ENCODE data around the gene RBMS2. TPM values are rescaled to one million over a fixed set of nuclear protein-coding genes. Genes with fewer than 3 reads are reported as not detected.

The RBMS2 gene
- total and polyA plus RNA-seq, 9 of the 15 experiments (the other 6 are each of a cell fraction or from before 2014, with no cell fraction given): 0.08 to 10.5 (median 0.31) TPM

DNA sequence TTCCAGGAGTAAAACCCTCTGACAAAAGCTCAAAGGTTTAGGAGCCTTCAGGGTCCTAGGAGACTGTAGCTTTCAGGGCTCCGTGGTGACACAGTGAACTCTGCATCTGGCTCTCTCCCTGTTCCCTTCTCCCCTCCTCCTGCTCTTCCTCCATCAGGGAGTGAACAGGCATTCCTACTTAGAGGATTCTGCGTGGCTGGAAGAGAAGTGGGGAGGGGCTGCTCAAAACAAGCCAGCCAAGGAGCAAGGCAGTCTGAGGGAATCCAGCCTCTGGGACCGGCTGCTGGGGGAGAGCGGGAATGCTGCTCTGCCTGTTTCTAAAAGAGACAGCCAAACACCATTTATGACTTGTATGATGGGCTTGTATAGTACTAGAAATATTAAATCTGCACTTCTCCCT, 49.5 kb downstream of the RBMS2 start (continued):
- no peak for TF ChIP-seq ETV5 (CRISPR knock-in tag; IDR thresholded peaks at IDR 0.05; ENCODE audit: low read depth)

GRCh38 chr12:56572288-56572687, 50.7 kb downstream of the RBMS2 start:
- FAIRE-seq: no peak
- WGBS (ENCODE audit: insufficient coverage, low coverage, missing lambda C conversion rate): 0% methylated on average over 1 of the region's 1 CpG
- Histone ChIP-seq H3K9ac (ENCODE audit: insufficient read depth in 1 of 2, low read depth in 2 of 2, low read length in 2 of 2) (no peak overlapping the region), H3K4me2 (ENCODE audit: insufficient read depth, low read length) (no peak overlapping the region), H3K9me3 (replicated peaks; ENCODE audit: control insufficient read depth, insufficient read depth, low read depth, low read length) (no peaks in the 10 kb centered on the region), H3K27me3 (ENCODE audit: control insufficient read depth in 2 of 2, insufficient read depth in 2 of 2, low read length in 2 of 2) (peaks cover 12 to 21% of the 10 kb centered on the region in 2 experiments; a peak in 4 of 5 replicates), H3K36me3 (ENCODE audit: control insufficient read depth, insufficient read depth, low read length) (no peaks in the 10 kb centered on the region), H3K4me3 (no peak overlapping the region), H4K20me1 (replicated peaks; ENCODE audit: control insufficient read depth, insufficient read depth, low read length) (no peaks in the 10 kb centered on the region), H3K4me1 (replicated peaks in 1 of 2; ENCODE audit: control insufficient read depth in 2 of 2, insufficient read depth in 2 of 2, low read length in 2 of 2) (no peaks in the 10 kb centered on the region; a peak in 2 of 5 replicates), H3K27ac (ENCODE audit: extremely low read depth, low read depth, low read length) (no peak overlapping the region), H2AFZ (ENCODE audit: low read depth, low read length) (no peak overlapping the region), H3K9me1 (ENCODE audit: control insufficient read depth, insufficient read depth, low read length) (no peaks in the 10 kb centered on the region), H3K79me2 (ENCODE audit: control insufficient read depth, insufficient read depth, low read length) (no peaks in the 10 kb centered on the region)
- BruUV-seq (replicated peaks): no TSS peak
- in situ Hi-C loops (cut with MboI) (no loop called here), intact Hi-C loops (cut with micrococcal nuclease) (no loop called here)
- CTCF ChIA-PET (ENCODE audit: low intra/inter-chr PET ratio): interaction anchor here (0.6 to 3.2 kb wide), 3 partner anchors 20 to 285 kb away, joined by 3 to 31 read pairs (median 5); no protein-coding TSS in a partner anchor
- TF ChIP-seq ZNF121 (CRISPR knock-in tag; conservative IDR thresholded peaks at IDR 0.05) (peak; percentile 70), ZKSCAN3 (CRISPR knock-in tag; IDR thresholded peaks at IDR 0.05) (no peak), STAT5B (CRISPR knock-in tag; IDR thresholded peaks at IDR 0.05) (no peak), CBX3 (IDR thresholded peaks at IDR 0.05; ENCODE audit: borderline replicate concordance in 1 of 2, low read length in 2 of 2) (no peak), RBM25 (IDR thresholded peaks at IDR 0.05; ENCODE audit: low read depth, low read length, severe bottlenecking) (peak; percentile 25), SREBF1 (IDR thresholded peaks at IDR 0.05; ENCODE audit: borderline replicate concordance, low read depth, low read length) (no peak), ZNF79 (CRISPR knock-in tag; IDR thresholded peaks at IDR 0.05; ENCODE audit: low read depth) (no peak), E2F4 (CRISPR knock-in tag; IDR thresholded peaks at IDR 0.05; ENCODE audit: low read depth) (no peak), CC2D1A (IDR thresholded peaks at IDR 0.05) (no peak)
- POLR2A ChIA-PET: interaction anchor here (0.6 kb wide), 1 partner anchor 1011 kb away, joined by 3 read pairs; no protein-coding TSS in a partner anchor
- DNase-seq (ENCODE audit: extremely low read depth in 1 of 4, low spot score in 3 of 4): no peak
- no peak for ATAC-seq

Measured in K562 (cell line).